ENCODE measurements around the gene ZDHHC4. TPM values are rescaled to one million over a fixed set of nuclear protein-coding genes. Genes with fewer than 3 reads are reported as not detected.
"Not testable (repeated sequence)": the region's sequence is repeated elsewhere in the genome, so short reads cannot be mapped to it uniquely, and the experiment has no call there.

ZDHHC4 gene
- total RNA-seq, 1 experiment from 2014 or later = 92.4 TPM

DNA sequence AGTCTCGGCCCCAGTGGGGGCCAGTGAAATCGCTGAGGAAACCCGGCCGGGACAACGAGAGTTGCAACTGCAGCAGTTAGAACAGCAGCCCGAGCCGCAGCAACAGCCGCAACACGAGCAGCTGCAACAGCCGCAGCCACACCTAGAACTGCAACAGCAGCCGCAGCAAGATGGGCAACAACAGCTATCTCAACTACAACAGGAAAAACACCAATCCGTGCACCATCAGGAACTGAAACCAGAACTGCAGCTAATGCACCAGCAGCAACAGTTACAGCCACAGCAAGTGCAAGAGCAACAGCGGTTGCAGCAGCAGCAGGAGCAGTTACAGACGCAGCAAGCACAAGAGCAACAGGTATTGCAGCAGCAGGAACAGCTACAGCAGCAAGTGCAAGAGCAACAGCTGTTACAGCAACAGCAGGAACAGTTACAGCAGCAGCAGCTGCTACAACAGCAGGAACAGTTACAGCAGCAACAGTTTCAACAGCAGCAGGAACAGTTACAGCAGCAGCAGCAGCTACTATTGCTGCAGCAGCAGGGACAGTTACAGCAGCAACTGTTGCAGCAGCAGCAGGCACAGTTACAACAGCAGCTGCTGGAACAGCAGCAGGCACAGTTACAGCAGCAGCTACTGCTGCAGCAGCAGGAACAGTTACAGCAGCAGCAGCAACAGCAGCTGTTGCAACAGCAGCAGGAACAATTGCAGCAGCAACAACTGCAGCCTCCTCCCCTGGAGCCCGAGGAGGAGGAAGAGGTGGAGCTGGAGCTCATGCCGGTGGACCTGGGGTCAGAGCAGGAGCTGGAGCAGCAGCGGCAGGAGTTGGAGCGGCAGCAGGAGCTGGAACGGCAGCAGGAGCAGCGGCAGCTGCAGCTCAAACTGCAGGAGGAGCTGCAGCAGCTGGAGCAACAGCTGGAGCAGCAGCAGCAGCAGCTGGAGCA is 44.2 kb downstream of the ZDHHC4 start:
- DNase-seq (ENCODE audit: low read depth, low spot score) = no peak
- in situ Hi-C loops (cut with HindIII; ENCODE audit: low pct_unique_long_range_greater_than_20kb, low sequenced_read_pairs) = no loop called here

DNA sequence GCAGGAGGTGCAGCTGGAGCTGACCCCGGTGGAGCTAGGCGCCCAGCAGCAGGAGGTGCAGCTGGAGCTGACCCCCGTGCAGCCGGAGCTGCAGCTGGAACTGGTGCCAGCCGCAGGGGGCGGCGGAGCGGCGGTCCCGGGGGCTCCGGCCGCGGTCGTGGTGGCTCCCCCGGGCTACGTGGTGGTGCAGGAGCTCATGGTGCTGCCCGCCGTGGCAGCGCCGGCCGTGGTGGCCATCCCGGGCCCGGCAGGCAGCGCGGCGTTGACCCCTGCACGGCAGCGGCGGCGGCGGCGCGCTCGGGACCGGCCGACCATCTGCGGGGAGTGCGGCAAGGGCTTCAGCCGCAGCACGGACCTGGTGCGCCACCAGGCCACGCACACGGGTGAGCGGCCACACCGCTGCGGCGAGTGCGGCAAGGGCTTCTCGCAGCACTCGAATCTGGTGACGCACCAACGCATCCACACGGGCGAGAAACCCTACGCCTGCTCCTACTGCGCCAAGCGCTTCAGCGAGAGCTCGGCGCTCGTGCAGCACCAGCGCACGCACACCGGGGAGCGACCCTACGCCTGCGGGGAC is 45.0 kb downstream of the ZDHHC4 start:
- no peak for DNase-seq (ENCODE audit: low read depth, low spot score)
- in situ Hi-C loops (cut with HindIII; ENCODE audit: low pct_unique_long_range_greater_than_20kb, low sequenced_read_pairs) = no loop called here

- no peak for DNase-seq (ENCODE audit: low read depth, low spot score)
- in situ Hi-C loops (cut with HindIII; ENCODE audit: low pct_unique_long_range_greater_than_20kb, low sequenced_read_pairs) = no loop called here
These were observed 46.5 kb downstream of the ZDHHC4 start for GRCh38 chr7:6623589-6624245.

GRCh38 chr7:6624246-6624611 is 47.0 kb downstream of the ZDHHC4 start:
- in situ Hi-C loops (cut with HindIII; ENCODE audit: low pct_unique_long_range_greater_than_20kb, low sequenced_read_pairs) = no loop called here
- DNase-seq (ENCODE audit: low read depth, low spot score) = no peak

DNA sequence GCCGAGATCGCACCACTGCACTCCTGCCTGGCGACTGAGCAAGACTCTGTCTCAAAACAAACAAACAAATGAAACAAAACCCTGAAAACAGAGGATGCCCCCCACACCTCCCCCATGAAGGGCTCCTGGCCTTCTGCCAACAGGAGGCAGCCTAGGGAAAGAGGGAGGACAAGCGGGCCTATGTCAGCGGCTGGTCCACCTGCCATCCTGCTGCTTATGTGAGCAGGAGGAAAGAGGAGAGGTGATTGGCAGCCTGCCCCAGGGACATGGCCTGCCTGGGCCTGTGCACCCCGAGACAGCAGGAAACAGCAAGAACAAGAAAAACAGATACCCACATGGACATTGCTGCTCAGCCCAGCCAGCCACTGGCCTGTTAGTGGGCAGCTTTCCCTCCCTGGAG is 50.8 kb downstream of the ZDHHC4 start:
- in situ Hi-C loops (cut with HindIII; ENCODE audit: low pct_unique_long_range_greater_than_20kb, low sequenced_read_pairs) = no loop called here
- no peak for DNase-seq (ENCODE audit: low read depth, low spot score)

- no peak for DNase-seq (ENCODE audit: low read depth, low spot score)
- in situ Hi-C loops (cut with HindIII; ENCODE audit: low pct_unique_long_range_greater_than_20kb, low sequenced_read_pairs) = no loop called here
These were observed 53.0 kb downstream of the ZDHHC4 start for GRCh38 chr7:6630007-6630849.

DNA sequence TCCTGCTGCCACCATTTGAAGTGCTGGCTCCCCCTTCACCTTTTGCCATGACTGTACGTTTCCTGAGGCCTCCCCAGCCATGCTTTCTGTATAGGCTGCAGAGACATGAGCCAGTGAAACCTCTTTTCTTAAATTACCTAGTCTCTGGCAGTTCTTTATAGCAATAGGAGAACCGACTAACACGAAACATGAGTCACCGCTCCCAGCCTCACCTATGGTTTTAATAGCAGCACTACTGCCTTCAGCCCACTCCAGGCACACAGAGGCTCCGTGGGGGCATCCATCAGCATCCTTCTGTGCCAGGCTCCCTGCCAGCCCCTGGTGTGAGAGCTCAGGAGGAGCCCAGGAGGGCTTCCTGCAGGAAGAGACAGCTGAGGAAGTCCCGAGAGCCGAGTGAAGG is 54.4 kb downstream of the ZDHHC4 start:
- no peak for DNase-seq (ENCODE audit: low read depth, low spot score)
- in situ Hi-C loops (cut with HindIII; ENCODE audit: low pct_unique_long_range_greater_than_20kb, low sequenced_read_pairs) = no loop called here

GRCh38 chr7:6634021-6634420 is 56.8 kb downstream of the ZDHHC4 start:
- in situ Hi-C loops (cut with HindIII; ENCODE audit: low pct_unique_long_range_greater_than_20kb, low sequenced_read_pairs) = no loop called here
- no peak for DNase-seq (ENCODE audit: low read depth, low spot score)

DNA sequence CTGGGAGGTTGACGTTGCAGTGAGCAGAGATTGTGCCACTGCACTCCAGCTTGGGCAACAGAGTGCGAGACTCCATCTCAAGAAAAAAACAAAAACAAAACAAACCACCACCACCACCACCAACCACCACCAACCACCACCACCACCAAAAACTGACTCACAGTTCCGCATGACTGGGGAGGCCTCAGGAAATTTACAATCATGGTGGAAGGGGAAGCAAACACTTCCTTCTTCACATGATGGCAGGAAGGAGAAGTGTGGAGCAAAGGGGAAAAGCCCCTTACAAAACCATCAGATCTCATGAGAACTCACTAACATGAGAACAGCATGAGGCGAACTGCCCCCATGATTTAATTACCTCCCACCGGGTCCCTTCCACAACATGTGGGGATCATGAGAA is 57.7 kb downstream of the ZDHHC4 start:
- in situ Hi-C loops (cut with HindIII; ENCODE audit: low pct_unique_long_range_greater_than_20kb, low sequenced_read_pairs); DNase-seq (ENCODE audit: low read depth, low spot score): not testable (repeated sequence)

DNA sequence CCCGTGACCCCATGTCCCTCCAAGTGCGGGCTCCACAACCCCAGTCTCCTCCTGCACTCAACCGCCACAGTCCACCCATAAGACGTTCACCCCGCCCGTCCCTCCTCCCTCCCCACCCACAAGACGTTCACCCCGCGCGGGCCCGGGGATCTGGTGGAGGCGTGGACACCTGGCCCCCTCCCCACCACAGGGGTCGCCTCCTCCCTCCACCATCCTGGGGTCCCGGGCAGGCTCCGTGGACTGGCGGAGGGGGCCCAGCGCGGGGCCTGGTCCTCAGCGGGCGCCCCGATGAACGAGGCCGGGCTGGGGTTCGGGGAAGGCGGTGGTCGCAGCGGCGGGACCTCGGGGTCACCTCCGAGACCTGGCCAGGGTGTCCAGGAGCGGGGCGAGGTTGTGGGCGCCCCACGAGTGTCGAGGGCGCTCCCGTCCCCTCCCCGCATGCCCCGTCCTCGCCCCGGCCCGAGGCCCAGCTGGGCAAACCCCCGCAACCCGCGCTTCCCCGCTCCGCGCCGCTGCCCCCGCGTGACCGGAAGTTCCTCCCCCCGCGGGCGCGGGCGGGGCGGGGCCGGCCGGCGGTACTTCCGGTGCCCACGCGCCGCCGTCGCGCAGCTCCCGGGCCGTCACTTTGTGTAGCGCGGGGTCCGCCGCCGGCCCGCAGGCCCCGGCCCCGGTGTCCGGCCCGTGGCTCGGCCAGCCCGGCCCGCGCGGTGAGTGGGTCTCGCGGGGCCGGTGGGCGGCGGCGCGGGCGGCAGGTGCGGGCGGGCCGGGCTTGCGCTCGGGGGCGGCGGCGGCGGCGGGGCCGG is 59.7 kb downstream of the ZDHHC4 start, which contains the start of gene ZNF316:
ZNF316 (plus strand) TSS at position 578 of the 803 bp plus-strand sequence. CDS start 5,092 bp downstream, outside the sequence.
- in situ Hi-C loops (cut with HindIII; ENCODE audit: low pct_unique_long_range_greater_than_20kb, low sequenced_read_pairs) = no loop called here
- DNase-seq (ENCODE audit: low read depth, low spot score) = peak; percentile 53

DNA sequence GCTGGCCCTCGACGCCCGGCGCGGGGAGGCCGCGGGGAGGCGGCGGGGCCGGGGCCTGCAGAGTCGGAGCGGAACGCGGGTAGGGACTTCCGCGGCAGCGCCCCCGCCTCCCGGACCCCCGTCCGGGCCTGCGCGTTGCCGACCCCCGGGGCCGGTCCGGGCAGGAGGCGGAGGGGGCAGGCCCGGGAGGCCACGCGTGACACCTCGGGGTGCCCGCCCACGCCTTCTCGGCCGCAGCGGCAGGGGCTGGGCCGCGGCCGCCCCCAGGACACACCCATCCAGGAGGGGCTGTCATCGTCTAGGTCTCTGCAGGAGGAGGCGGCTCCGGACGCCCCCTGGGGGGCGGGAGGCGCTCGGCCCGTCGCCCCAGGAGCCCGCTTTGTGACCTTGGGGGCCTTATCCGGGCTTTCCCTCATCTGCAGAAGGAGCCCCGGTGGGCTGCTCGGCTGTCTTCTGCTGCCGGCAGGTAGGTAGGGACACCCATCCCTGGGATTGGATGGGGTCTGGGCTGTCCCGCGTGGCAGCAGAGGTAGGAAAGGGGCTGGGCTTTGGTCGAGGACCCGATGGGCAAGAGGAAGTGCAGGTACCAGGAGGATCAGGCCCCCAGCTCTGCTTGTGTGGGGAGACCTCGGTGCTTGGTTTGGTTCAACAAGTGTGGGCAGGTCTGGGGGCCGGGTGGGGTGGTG is 60.4 kb downstream of the ZDHHC4 start:
- peak; percentile 54 for DNase-seq (ENCODE audit: low read depth, low spot score)
- in situ Hi-C loops (cut with HindIII; ENCODE audit: low pct_unique_long_range_greater_than_20kb, low sequenced_read_pairs) = no loop called here

Other genes starting within 250 kb of the ZDHHC4 start
- gene FAM220A, start 228.5 kb upstream of the ZDHHC4 start, total RNA-seq (2014; rRNA removed; shearing (Covaris generic)) = 19.4 and 21.0 TPM in 2 replicates
- gene RAC1, start 202.9 kb upstream of the ZDHHC4 start, total RNA-seq (2014; rRNA removed; shearing (Covaris generic)) = 105 and 119 TPM in 2 replicates
- gene DAGLB, start 129.5 kb upstream of the ZDHHC4 start, total RNA-seq (2014; rRNA removed; shearing (Covaris generic)) = 9.6 and 9.9 TPM in 2 replicates
- gene KDELR2, start 93.3 kb upstream of the ZDHHC4 start, total RNA-seq (2014; rRNA removed; shearing (Covaris generic)) = 185 and 186 TPM in 2 replicates
- 0.03 TPM in 1 of 2 replicates, not detected in the other for gene GRID2IP, start 26.0 kb upstream of the ZDHHC4 start, total RNA-seq (2014; rRNA removed; shearing (Covaris generic))
- 18.5 and 28.2 TPM in 2 replicates for gene INTS15, start 12.6 kb downstream of the ZDHHC4 start, total RNA-seq (2014; rRNA removed; shearing (Covaris generic))
- gene ZNF853, start 38.2 kb downstream of the ZDHHC4 start, total RNA-seq (2014; rRNA removed; shearing (Covaris generic)) = 0.16 and 0.35 TPM in 2 replicates
- gene ZNF316, start 59.9 kb downstream of the ZDHHC4 start, total RNA-seq (2014; rRNA removed; shearing (Covaris generic)) = 15.5 and 18.3 TPM in 2 replicates
- gene ZNF12, start 129.5 kb downstream of the ZDHHC4 start, total RNA-seq (2014; rRNA removed; shearing (Covaris generic)) = 44.9 and 56.1 TPM in 2 replicates
- gene RSPH10B2, start 176.6 kb downstream of the ZDHHC4 start, total RNA-seq (2014; rRNA removed; shearing (Covaris generic)) = 0.11 and 0.34 TPM in 2 replicates
- 36.5 and 45.2 TPM in 2 replicates for gene CCZ1B, start 248.8 kb downstream of the ZDHHC4 start, total RNA-seq (2014; rRNA removed; shearing (Covaris generic))

All from SK-MEL-5 (cell line).